Neuronal stem cell (in vitro differentiated cells): ENCODE data around the gene DQX1.

Experiments
- DNase-seq: peaks from one replicate; pipeline ENCODE4 v3.0.0-alpha.2; 2013; ENCODE audit warnings: low spot score
- H2AFZ ChIP-seq: one replicate; pipeline ENCODE4 v1.6.1; 2013; ENCODE audit warnings: mild to moderate bottlenecking, low read length, inconsistent platforms
- H2AK5ac ChIP-seq: 2 replicates; pipeline ENCODE4 v1.6.1; 2013; ENCODE audit warnings: low read depth, mild to moderate bottlenecking, inconsistent platforms, low read length, moderate library complexity, mixed read lengths
- H2BK120ac ChIP-seq: 2 replicates; pipeline ENCODE4 v1.6.1; 2013; ENCODE audit warnings: low read depth, mild to moderate bottlenecking, inconsistent platforms, low read length, moderate library complexity, mixed read lengths
- H2BK12ac ChIP-seq: one replicate; pipeline ENCODE4 v1.6.1; 2013; ENCODE audit warnings: low read length, inconsistent platforms
- H2BK15ac ChIP-seq: 2 replicates; pipeline ENCODE4 v1.6.1; 2013; ENCODE audit warnings: mild to moderate bottlenecking, low read length, inconsistent platforms, mixed read lengths
- H2BK5ac ChIP-seq: one replicate; pipeline ENCODE4 v1.6.1; 2013; ENCODE audit warnings: inconsistent platforms, mild to moderate bottlenecking, low read length, moderate library complexity
- H3K14ac ChIP-seq: one replicate; pipeline ENCODE4 v1.6.1; 2013; ENCODE audit warnings: low read length, inconsistent platforms
- H3K18ac ChIP-seq: 2 replicates; pipeline ENCODE4 v1.6.1; 2013; ENCODE audit warnings: low read length, inconsistent platforms
- H3K23ac ChIP-seq: 2 replicates; pipeline ENCODE4 v1.6.1; 2013; ENCODE audit warnings: low read depth, mild to moderate bottlenecking, mixed read lengths, low read length, inconsistent platforms; ENCODE audit not compliant: poor library complexity
- H3K27ac ChIP-seq: replicated peaks from 3 replicates; pipeline ENCODE4 v1.5.1; 2013; ENCODE audit warnings: low read length, inconsistent platforms
- H3K27me3 ChIP-seq, 3 experiments: 2 replicates each; pipeline ENCODE4 v1.6.1; 2013; ENCODE audit warnings: low read length in 3 of 3, mild to moderate bottlenecking in 2 of 3, inconsistent platforms in 1 of 3, low read depth in 1 of 3, mixed read lengths in 1 of 3, moderate library complexity in 1 of 3; ENCODE audit not compliant: control insufficient read depth in 3 of 3, insufficient read depth in 3 of 3
- H3K36me3 ChIP-seq, 2 donors: replicated peaks in 1 of 2; 2 replicates each; pipeline ENCODE4 v1.6.1; 2013; ENCODE audit warnings: low read length in 2 of 2; ENCODE audit not compliant: control insufficient read depth in 2 of 2, insufficient read depth in 2 of 2
- H3K4ac ChIP-seq: 2 replicates; pipeline ENCODE4 v1.6.1; 2013; ENCODE audit warnings: inconsistent platforms, mild to moderate bottlenecking, low read length, moderate library complexity
- H3K4me1 ChIP-seq, 2 donors: 1 replicate in 1 of 2; 2 replicates in 1 of 2; pipeline ENCODE4 v1.6.1; 2013; ENCODE audit warnings: low read length in 2 of 2, low read depth in 1 of 2; ENCODE audit not compliant: control insufficient read depth in 2 of 2, insufficient read depth in 1 of 2
- H3K4me2 ChIP-seq: one replicate; pipeline ENCODE4 v1.6.1; 2013; ENCODE audit warnings: mild to moderate bottlenecking, low read length, inconsistent platforms; ENCODE audit not compliant: insufficient read depth, poor library complexity, severe bottlenecking
- H3K4me3 ChIP-seq, 2 donors: 2 replicates each; pipeline ENCODE4 v1.5.1; 2013; ENCODE audit warnings: low read length in 2 of 2, mild to moderate bottlenecking in 2 of 2, inconsistent platforms in 1 of 2, moderate library complexity in 1 of 2
- H3K79me1 ChIP-seq: one replicate; pipeline ENCODE4 v1.6.1; 2013; ENCODE audit warnings: low read depth, mild to moderate bottlenecking, inconsistent platforms, low read length, moderate library complexity
- H3K9ac ChIP-seq: one replicate; pipeline ENCODE4 v1.6.1; 2013; ENCODE audit warnings: mild to moderate bottlenecking, low read depth, low read length, inconsistent platforms; ENCODE audit not compliant: poor library complexity
- H3K9me3 ChIP-seq, 2 donors: replicated peaks in 1 of 2; 2 replicates each; pipeline versions ENCODE3 to v1.6.1; 2013; ENCODE audit warnings: low read length in 2 of 2, mild to moderate bottlenecking in 2 of 2, inconsistent platforms in 1 of 2, low read depth in 1 of 2, mixed read lengths in 1 of 2, moderate library complexity in 1 of 2; ENCODE audit not compliant: control insufficient read depth in 2 of 2, insufficient read depth in 1 of 2
- H4K8ac ChIP-seq: one replicate; pipeline ENCODE4 v1.6.1; 2013; ENCODE audit warnings: low read depth, mild to moderate bottlenecking, inconsistent platforms, low read length, moderate library complexity
- H4K91ac ChIP-seq: one replicate; pipeline ENCODE4 v1.6.1; 2013; ENCODE audit warnings: low read length, low read depth, mild to moderate bottlenecking, inconsistent platforms; ENCODE audit not compliant: poor library complexity
- WGBS, 2 donors: extraction: QIAGEN DNeasy Blood & Tissue Kit; methylation state at CpG; one replicate each; pipeline ENCODE4 v1.1.7; 2013; ENCODE audit warnings: missing lambda C conversion rate in 2 of 2, mixed read lengths in 1 of 2; ENCODE audit not compliant: insufficient read length in 2 of 2, insufficient replicate concordance in 1 of 2; ENCODE audit errors: extremely low coverage in 2 of 2; 5-methylcytosine and 5-hydroxymethylcytosine counted together

DQX1 gene

GRCh38 chr2:74503506-74504475, 22.2 kb downstream of the DQX1 start:
- Histone ChIP-seq H3K9ac (no peak overlapping the region), H3K27ac (no peak overlapping the region), H3K18ac (peak overlapping the region; percentile 59), H3K23ac (peak overlapping the region; percentile 76), H3K36me3 (peaks cover 6 to 22% of the 10 kb centered on the region in 2 donors), H3K4me2 (peak overlapping the region; percentile 91), H2AFZ (peak overlapping the region; percentile 82), H3K14ac (no peak overlapping the region), H3K27me3 (peaks cover 46 to 81% (median 61%) of the 10 kb centered on the region in 3 experiments), H4K91ac (no peak overlapping the region), H3K4me3 (no peak overlapping the region), H2BK15ac (peak overlapping the region; percentile 54), H2BK120ac (no peak overlapping the region), H2AK5ac (no peak overlapping the region), H4K8ac (no peak overlapping the region), H2BK12ac (no peak overlapping the region), H2BK5ac (no peak overlapping the region), H3K4me1 (peaks cover 15 to 16% of the 10 kb centered on the region in 2 donors), H3K79me1 (peaks cover 3% of the 10 kb centered on the region), H3K4ac (no peak overlapping the region), H3K9me3 (no peaks in the 10 kb centered on the region)
- no CpG with 5 or more reads among the region's 45 CpGs for WGBS, 2 donors
- no peak for DNase-seq

- H3K27ac ChIP-seq, result no peak overlapping the region
These were observed 23.1 kb downstream of the DQX1 start for GRCh38 chr2:74502720-74503505.

GRCh38 chr2:74502147-74502719, 23.8 kb downstream of the DQX1 start:
- no peaks in the 10 kb centered on the region for H3K9me3 ChIP-seq
- peak overlapping the region; percentile 54 for H2BK15ac ChIP-seq
- H3K27me3 ChIP-seq, result peaks cover 55 to 87% (median 70%) of the 10 kb centered on the region in 3 experiments
- no peak overlapping the region for H2BK12ac ChIP-seq
- H3K9ac ChIP-seq, result peak overlapping the region; percentile 31
- H3K18ac ChIP-seq, result peak overlapping the region; percentile 74
- no peak overlapping the region for H3K27ac ChIP-seq
- WGBS, 2 donors, result no CpG with 5 or more reads among the region's 32 CpGs
- H3K79me1 ChIP-seq, result peaks cover 3% of the 10 kb centered on the region
- H3K4me2 ChIP-seq, result peak overlapping the region; percentile 91
- H2AFZ ChIP-seq, result peak overlapping the region; percentile 82
- peaks cover 6 to 22% of the 10 kb centered on the region in 2 donors for H3K36me3 ChIP-seq
- peak overlapping the region; percentile 23 to 70 for H3K4me3 ChIP-seq
- H2BK120ac ChIP-seq, result no peak overlapping the region
- no peak overlapping the region for H4K8ac ChIP-seq
- H3K4ac ChIP-seq, result no peak overlapping the region
- peak overlapping the region; percentile 64 for H4K91ac ChIP-seq
- DNase-seq, result no peak
- peak overlapping the region; percentile 26 for H3K23ac ChIP-seq
- no peak overlapping the region for H2BK5ac ChIP-seq
- peaks cover 24 to 26% of the 10 kb centered on the region in 2 donors for H3K4me1 ChIP-seq
- peak overlapping the region; percentile 57 for H2AK5ac ChIP-seq
- no peak overlapping the region for H3K14ac ChIP-seq

More at GRCh38 chr2:74502720-74503505, 23.1 kb downstream of the DQX1 start:
- Histone ChIP-seq H3K9ac (no peak overlapping the region), H2BK5ac (no peak overlapping the region), H2BK120ac (no peak overlapping the region), H3K79me1 (peaks cover 3% of the 10 kb centered on the region), H3K4me2 (peak overlapping the region; percentile 91), H3K18ac (peak overlapping the region; percentile 74), H2AFZ (peak overlapping the region; percentile 82), H3K27me3 (peaks cover 50 to 81% (median 64%) of the 10 kb centered on the region in 3 experiments), H3K14ac (no peak overlapping the region), H3K23ac (peak overlapping the region; percentile 76), H2BK12ac (no peak overlapping the region), H2BK15ac (peak overlapping the region; percentile 54), H3K4me3 (peak overlapping the region; percentile 20 to 70), H2AK5ac (peak overlapping the region; percentile 26), H3K4ac (no peak overlapping the region), H4K8ac (no peak overlapping the region), H3K36me3 (peaks cover 6 to 22% of the 10 kb centered on the region in 2 donors), H3K9me3 (no peaks in the 10 kb centered on the region), H4K91ac (no peak overlapping the region), H3K4me1 (peaks cover 20 to 23% of the 10 kb centered on the region in 2 donors)
- DNase-seq, result no peak
- no CpG with 5 or more reads among the region's 67 CpGs for WGBS, 2 donors
